Measurements from ENCODE around the gene SCO2.
A peak's percentile ranks its signal among the peaks of the same experiment; 100 is the strongest.

SCO2 gene

DNA sequence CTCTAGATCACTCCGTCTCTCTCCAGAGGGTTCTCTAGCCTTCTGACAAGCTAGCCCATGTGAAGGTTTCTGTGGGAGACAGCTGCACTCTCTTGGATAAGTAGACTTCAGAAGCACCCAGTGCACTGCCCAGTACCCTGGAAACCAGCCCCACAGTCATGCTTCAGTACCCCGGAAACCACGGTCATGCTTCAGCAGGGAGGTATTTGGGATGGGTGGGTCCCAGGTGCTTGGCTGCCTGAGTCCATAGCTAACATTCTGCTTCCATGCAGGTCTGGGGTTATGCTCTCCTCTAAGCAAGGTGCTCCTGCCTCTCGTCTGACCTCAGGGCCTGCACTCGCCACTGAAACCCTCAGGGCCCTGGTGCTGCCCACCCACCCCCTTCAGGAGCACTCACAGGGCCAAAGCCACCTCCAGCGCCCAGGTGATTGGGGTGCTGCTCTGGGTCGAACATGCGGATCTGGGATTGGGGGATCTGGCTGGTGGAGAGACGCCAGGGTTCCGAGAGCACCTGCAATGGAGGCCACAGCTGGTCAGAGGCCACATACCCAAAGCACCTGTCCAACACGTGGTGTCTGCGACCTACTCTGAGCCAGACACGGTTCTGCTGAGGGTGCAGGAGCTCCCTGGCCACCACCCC, 44.6 kb upstream of the SCO2 start:
- TF ChIP-seq, protein P1, sequence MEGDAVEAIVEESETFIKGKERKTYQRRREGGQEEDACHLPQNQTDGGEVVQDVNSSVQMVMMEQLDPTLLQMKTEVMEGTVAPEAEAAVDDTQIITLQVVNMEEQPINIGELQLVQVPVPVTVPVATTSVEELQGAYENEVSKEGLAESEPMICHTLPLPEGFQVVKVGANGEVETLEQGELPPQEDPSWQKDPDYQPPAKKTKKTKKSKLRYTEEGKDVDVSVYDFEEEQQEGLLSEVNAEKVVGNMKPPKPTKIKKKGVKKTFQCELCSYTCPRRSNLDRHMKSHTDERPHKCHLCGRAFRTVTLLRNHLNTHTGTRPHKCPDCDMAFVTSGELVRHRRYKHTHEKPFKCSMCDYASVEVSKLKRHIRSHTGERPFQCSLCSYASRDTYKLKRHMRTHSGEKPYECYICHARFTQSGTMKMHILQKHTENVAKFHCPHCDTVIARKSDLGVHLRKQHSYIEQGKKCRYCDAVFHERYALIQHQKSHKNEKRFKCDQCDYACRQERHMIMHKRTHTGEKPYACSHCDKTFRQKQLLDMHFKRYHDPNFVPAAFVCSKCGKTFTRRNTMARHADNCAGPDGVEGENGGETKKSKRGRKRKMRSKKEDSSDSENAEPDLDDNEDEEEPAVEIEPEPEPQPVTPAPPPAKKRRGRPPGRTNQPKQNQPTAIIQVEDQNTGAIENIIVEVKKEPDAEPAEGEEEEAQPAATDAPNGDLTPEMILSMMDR (IDR thresholded peaks at IDR 0.05; ENCODE audit: extremely low read depth, insufficient read depth, missing control alignments) = no peak
- in situ Hi-C loops (cut with MboI; ENCODE audit: low pct_unique_long_range_greater_than_20kb, low sequenced_read_pairs, unreplicated experiment) = no loop called here

DNA sequence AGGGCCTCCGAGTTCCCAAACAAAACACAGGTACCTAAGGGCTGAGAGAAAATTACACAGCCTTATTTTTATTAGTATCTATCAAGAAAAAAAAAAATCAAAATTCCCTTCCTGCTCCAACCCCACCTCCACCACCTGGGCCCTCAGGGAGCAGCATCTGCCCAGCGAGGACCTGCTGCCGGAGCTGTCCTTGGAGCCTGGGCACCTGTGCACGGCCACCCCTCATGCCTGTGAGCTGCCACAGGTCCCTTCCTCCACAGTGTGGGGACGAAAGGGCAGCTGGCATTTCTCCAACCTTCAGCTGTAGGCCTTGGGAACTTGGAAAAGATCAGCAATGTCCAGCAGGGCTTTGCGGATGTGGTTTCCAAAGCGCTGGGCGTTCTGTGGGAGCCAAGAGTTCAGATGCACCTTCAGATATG, 43.7 kb upstream of the SCO2 start:
- no peak for DNase-seq (ENCODE audit: low spot score)
- in situ Hi-C loops (cut with MboI; ENCODE audit: low pct_unique_long_range_greater_than_20kb, low sequenced_read_pairs, unreplicated experiment) = no loop called here
- TF ChIP-seq, protein P1 (IDR thresholded peaks at IDR 0.05; ENCODE audit: extremely low read depth, insufficient read depth, missing control alignments) = no peak

More for the DNA sequence above, 44.6 kb upstream of the SCO2 start:
- DNase-seq (ENCODE audit: low spot score) = peak; percentile 34

DNA sequence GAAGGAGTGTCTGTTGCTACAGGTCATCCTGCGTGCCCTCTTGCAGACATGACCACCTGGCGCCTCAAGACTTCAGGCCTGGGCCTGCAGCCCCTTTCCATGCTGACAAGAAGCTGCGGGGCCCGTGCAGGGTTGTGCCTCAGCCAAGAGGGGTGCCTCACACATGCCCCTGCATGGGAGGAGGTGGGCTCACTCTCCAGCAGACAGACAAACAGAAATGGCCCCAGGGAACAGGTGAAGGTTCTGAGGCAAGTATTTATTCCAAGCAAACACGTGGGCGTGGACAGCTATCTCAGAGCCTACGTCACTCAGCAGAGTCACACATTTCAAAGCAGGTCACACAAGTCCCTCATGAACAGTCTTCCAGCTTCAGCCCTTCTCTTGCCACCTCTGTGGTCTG, 43.2 kb upstream of the SCO2 start:
- TF ChIP-seq, protein P1 (IDR thresholded peaks at IDR 0.05; ENCODE audit: extremely low read depth, insufficient read depth, missing control alignments) = no peak
- in situ Hi-C loops (cut with MboI; ENCODE audit: low pct_unique_long_range_greater_than_20kb, low sequenced_read_pairs, unreplicated experiment) = no loop called here
- no peak for DNase-seq (ENCODE audit: low spot score)

DNA sequence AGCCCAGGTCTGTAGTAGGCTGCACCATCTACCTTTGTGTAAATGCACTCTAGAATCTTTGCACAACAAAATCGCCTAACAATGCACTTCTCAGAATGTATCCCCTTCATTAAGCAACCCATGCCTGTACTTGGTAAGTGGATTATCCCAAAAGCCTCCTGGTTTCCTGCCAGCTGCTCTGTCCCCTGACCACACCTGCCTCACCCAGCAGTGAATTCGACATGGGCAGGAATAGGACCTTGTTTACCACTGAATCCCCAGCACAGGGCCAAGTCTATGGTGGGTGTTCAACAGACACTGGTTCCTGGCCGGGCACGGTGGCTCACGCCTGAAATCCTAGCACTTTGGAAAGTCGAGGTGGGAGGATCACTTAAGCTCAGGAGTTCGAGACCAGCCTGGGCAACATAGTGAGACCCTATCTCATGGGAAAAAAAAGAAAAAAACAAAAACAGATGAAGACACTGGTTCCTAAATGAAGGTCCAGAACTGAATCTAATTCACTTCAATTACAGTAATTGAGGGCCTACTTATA, 42.4 kb upstream of the SCO2 start:
- DNase-seq (ENCODE audit: low spot score) = no peak
- TF ChIP-seq, protein P1 (IDR thresholded peaks at IDR 0.05; ENCODE audit: extremely low read depth, insufficient read depth, missing control alignments) = no peak
- in situ Hi-C loops (cut with MboI; ENCODE audit: low pct_unique_long_range_greater_than_20kb, low sequenced_read_pairs, unreplicated experiment) = no loop called here

DNA sequence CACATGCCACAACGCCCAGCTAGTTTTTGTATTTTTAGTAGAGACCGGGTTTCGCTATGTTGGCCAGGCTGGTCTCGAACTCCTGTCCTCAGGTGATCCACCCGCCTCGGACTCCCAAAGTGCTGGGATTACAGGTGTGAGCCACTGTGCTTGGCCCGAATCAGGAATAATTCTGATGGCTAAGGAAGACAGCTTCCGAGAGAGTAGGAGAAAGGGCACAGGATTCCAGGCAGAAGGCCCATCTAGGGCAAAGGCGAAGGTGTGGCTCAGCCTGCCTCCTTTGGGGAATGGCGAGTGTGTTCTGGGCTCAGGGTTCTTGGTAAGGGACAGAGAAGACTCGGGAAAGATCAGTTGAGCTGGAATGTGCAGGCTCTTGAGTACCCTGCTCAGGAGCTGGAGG, 38.9 kb upstream of the SCO2 start:
- in situ Hi-C loops (cut with MboI; ENCODE audit: low pct_unique_long_range_greater_than_20kb, low sequenced_read_pairs, unreplicated experiment) = no loop called here

DNA sequence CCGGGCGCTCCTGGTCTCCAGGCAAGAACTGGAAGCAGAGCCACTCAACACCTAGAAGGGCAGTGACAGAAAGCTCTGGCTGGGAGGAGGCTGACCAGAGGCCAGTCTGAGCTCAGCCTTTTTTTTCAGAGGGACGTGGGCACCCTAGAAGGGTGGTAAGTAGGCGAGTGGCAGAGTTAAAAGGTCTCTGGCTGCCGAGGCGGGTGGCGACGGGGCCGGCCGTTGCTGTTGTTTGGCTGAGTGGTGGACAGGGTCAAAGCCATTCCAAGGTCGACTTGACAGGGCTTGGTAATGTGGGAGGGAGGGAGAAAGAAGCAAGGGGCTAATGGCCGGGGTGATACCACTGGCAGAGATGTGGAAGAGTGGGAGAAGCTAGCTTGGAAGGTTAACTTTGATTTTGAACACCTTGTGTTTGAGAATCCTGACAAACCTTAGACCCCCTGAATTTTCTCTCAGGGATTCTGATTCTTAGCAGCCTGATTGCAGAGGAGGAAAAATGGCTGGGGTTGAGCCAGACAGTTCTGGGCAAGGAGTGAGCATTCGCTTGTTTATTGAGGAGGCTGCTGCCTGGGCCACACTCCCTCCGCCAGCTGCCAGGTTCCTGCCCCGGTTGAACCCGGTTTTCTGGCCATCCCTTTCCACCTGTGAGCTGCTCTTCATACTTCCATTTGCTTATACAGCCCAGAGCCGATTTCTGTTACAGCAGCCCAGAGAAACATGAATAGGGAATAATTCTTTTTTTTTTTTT, 38.2 kb upstream of the SCO2 start:
- DNase-seq (ENCODE audit: low spot score) = no peak

More for the DNA sequence above, 38.9 kb upstream of the SCO2 start:
- DNase-seq (ENCODE audit: low spot score) = no peak
- TF ChIP-seq, protein P1 (IDR thresholded peaks at IDR 0.05; ENCODE audit: extremely low read depth, insufficient read depth, missing control alignments) = no peak

More for the DNA sequence above, 38.2 kb upstream of the SCO2 start:
- TF ChIP-seq, protein P1 (IDR thresholded peaks at IDR 0.05; ENCODE audit: extremely low read depth, insufficient read depth, missing control alignments) = no peak
- in situ Hi-C loops (cut with MboI; ENCODE audit: low pct_unique_long_range_greater_than_20kb, low sequenced_read_pairs, unreplicated experiment) = no loop called here

Measured in GM13977 (cell line).